ENCODE data around the gene SLC24A3.
"Not testable (repeated sequence)": the region's sequence is repeated elsewhere in the genome, so short reads cannot be mapped to it uniquely, and the experiment has no call there.

Gene SLC24A3

GRCh38 chr20:19648024-19648423 lies 435.6 kb downstream of the SLC24A3 start:
- DNase-seq: no peak

- no peak for DNase-seq
Measured at GRCh38 chr20:19649041-19649440, 436.6 kb downstream of the SLC24A3 start.

- DNase-seq: no peak
Measured at GRCh38 chr20:19652591-19653026, 440.2 kb downstream of the SLC24A3 start.

DNA sequence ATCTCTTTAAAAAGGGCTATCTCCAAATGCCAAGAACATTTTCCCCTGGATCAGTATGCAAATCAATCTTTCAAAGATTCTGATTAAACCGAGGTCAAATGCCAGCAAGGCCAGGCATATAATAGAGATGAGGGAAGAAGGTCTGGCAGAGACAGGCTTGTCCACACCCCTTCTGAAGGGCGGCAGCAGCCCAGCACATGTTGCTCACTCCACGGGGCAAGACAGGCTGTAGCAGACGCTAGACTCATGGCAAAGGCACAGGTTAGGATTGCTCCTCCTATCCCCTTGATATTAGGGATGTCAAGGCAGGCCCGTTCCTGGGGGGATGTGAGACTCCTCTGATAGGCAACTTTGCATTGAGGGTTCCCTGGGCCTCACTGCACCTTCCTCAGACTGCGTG lies 440.9 kb downstream of the SLC24A3 start:
- DNase-seq: no peak

DNA sequence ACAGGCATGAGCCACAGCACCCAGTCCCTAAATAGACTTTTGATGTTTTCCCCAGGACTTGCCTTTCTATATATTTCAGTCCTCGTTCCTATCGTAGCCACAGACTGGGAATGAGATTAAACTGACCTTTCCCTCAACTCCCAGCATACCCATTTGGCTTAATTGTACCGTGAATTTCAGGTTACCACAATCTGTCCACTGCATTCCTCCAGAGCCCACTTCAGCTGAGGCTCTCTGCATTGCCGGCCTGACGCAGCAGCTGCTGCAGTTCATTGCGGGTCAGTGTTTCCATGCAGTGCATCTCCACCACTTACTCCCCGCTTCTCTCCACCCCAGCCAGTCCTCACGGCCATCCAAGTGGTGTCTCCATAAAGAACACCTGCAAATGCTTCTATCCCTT lies 442.5 kb downstream of the SLC24A3 start:
- DNase-seq: no peak

- no peak for DNase-seq
Measured at GRCh38 chr20:19658137-19658536, 445.7 kb downstream of the SLC24A3 start.

DNA sequence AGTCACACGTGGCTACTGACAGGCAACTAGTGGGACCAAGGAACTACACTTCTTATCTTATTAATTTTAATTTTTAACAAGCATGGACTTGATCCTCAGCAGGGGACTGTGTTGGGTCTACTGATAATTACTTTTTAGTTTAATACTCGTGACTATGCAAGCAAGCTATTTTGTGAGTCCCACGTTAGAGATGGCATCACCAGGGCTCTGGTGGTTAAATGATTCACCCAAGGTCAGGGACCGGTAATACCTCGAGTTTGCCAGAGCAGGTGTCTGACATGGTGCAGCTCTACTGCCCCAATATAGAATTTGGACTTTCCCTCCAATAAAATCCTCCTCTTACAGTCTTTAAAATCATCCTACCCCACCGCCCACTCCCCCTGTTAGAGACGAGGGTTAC lies 447.0 kb downstream of the SLC24A3 start:
- DNase-seq: no peak

GRCh38 chr20:19660808-19661378 lies 448.5 kb downstream of the SLC24A3 start:
- DNase-seq: no peak

- peak; percentile 51 for DNase-seq
Measured at GRCh38 chr20:19661717-19662636, 449.5 kb downstream of the SLC24A3 start.

DNA sequence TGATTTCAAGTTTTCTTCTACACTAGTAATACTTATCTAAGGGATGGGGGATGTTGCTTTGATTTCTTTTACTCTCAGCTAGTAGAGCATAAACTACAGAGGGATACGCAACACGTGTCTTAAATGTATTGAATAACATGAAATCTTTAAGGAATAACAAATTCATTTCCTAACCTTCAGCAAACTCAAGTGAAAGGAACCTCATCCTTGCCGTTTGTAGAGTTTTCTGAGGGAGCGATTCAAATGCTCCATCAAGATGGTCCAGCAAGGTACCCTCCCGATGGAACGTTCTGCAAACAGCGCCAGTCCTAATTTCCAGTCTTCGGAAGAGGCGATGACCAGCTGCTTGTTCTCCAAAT lies 450.2 kb downstream of the SLC24A3 start:
- no peak for DNase-seq

GRCh38 chr20:19668418-19668817 lies 456.0 kb downstream of the SLC24A3 start:
- no peak for DNase-seq

- DNase-seq: no peak
Measured at GRCh38 chr20:19670829-19671228, 458.4 kb downstream of the SLC24A3 start.

GRCh38 chr20:19671374-19671773 lies 458.9 kb downstream of the SLC24A3 start:
- DNase-seq: no peak

DNA sequence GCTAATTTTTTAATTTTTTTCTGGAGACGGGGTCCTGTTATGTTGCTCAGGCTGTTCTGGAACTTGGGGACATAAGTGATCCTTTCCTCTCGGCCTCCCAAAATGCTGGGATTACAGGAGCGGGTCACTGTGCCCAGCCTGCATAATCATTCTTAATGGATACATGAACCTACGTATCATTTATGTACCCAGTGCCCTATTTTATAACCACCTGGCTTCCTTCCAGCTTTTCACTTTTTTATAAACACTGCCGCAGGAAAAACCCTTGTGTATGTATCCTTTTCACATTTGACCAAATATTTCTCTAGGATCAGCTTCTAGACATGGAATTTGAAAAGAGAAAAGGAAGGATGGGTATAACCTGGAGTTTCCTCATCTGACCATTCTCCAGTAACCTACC lies 460.1 kb downstream of the SLC24A3 start:
- no peak for DNase-seq

- DNase-seq: no peak
Measured at GRCh38 chr20:19673575-19673974, 461.1 kb downstream of the SLC24A3 start.

GRCh38 chr20:19676202-19676601 lies 463.8 kb downstream of the SLC24A3 start:
- DNase-seq: no peak

GRCh38 chr20:19677336-19677735 lies 464.9 kb downstream of the SLC24A3 start:
- DNase-seq: no peak

GRCh38 chr20:19678591-19678990 lies 466.1 kb downstream of the SLC24A3 start:
- DNase-seq: not testable (repeated sequence)

DNA sequence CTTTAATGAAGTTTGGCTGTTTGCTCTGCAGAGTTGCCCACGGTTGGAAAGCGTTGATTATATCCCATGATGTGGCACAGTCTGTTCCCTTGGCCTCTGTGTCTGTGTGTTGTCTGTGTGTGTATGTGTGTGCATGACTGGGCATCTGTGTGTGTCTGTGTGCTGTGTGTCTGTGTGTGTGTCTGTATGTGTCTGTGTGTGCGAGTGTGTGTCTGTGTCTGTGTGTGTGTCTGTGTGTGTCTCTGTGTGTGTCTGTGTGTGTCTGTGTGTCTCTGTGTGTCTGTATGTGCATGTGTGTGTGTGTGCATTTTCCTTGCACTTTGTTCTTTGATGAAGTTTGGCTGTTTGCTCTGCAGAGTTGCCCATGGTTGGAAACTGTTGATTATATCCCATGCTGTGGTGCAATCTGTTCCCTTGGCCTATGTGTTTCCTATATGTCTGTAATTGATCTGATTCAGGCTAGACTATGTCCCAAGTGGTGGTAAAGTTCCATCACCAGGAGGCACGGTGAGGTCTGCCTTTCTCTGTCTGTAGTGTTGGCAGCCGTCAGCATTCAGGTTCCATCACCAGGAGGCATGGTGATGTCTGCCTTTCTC lies 467.6 kb downstream of the SLC24A3 start:
- no peak for DNase-seq

GRCh38 chr20:19682249-19682648 lies 469.8 kb downstream of the SLC24A3 start:
- no peak for DNase-seq

GRCh38 chr20:19683188-19683587 lies 470.7 kb downstream of the SLC24A3 start:
- DNase-seq: no peak

DNA sequence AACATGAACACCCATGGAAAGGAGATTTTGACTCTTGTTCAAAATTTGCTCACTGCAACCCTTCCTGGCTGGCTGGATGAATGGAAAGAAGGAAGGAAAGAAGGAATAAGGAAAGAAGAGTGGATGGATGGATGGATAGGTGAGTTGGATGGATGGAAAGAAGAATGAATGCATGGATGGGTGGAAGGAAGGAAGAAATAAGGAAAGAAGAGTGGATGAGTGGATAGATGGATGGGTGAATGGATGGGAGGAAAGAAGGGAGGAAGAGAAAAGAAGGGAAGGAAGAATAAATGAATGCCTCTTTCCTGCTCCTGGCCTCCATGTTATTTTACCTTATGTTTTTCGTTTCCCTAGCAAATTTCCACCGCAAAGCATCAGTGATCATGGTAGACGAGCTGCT lies 471.4 kb downstream of the SLC24A3 start:
- no peak for DNase-seq

- peak; percentile 96 for DNase-seq
Measured at GRCh38 chr20:19688031-19688806, 475.8 kb downstream of the SLC24A3 start.

Measured in HCEC 1CT (cell line).